K562 (cell line): ENCODE measurements around the gene UNC50.

Experiments
- MYC ChIP-seq, 2 experiments: fragments of 250-450 bp in 1 of 2; sonication (Bioruptor Pico) in 1 of 2; IDR thresholded peaks; 2 replicates each; pipeline versions ENCODE4 v1.5.1 to v1.6.1; 2012 to 2021; ENCODE audit warnings: low read depth in 2 of 2, borderline replicate concordance in 1 of 2, improper control_type of control experiment in 1 of 2, low read length in 1 of 2, mild to moderate bottlenecking in 1 of 2, moderate library complexity in 1 of 2
- SNIP1 ChIP-seq: fragments of 450-650 bp; IDR thresholded peaks from 2 replicates; pipeline ENCODE4 v1.7.1; 2017; ENCODE audit warnings: low read depth, mild to moderate bottlenecking
- TF ChIP-seq, protein P1 (sequence below): sonication (generic); formaldehyde crosslinking; IDR thresholded peaks from 2 replicates; pipeline ENCODE4 v1.9.0; 2022; ENCODE audit warnings: mild to moderate bottlenecking, missing genetic modification reagents

DNA sequence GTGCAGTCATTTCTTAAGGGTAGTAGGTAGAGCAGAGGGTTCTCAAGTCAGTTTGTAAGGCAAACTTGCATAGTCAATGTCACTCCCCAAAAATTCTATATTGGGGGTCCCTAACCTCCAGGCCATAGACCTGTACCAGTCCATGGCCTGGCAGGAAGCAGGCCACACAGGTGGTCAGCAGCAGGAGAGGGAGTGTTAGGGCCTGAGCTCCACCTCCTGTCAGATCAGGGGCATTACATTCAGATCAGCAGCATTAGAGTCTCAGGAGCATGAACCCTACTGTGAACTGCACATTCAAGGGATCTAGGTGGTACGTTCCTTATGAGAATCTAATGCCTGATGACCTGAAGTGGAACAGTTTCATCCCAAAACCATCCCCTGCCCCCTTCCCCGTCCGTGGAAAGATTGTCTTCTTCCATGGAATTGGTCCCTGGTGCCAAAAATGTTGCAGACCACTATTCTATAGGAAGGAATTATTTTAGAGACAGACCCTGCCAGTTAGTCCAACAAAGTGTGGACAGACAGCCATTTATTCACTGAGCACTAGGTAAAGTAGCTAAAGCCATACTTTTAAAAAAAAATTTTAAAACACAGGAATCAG, 6.8 kb upstream of the UNC50 start:
- TF ChIP-seq, protein P1, sequence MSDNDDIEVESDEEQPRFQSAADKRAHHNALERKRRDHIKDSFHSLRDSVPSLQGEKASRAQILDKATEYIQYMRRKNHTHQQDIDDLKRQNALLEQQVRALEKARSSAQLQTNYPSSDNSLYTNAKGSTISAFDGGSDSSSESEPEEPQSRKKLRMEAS (CRISPR knock-in tag), result no peak
- TF ChIP-seq SNIP1, result no peak
- no peak for TF ChIP-seq MYC (IDR thresholded peaks at IDR 0.05; ENCODE audit: low read depth, low read length)
- TF ChIP-seq MYC (CRISPR knock-in tag; IDR thresholded peaks at IDR 0.05; ENCODE audit: borderline replicate concordance, low read depth), result no peak
